H1 (cell line): ENCODE data around the gene TTC31. TPM values are rescaled to one million over a fixed set of nuclear protein-coding genes. Genes with fewer than 3 reads are reported as not detected.

ENCODE experiments used
- CEBPB ChIP-seq: IDR thresholded peaks from 2 replicates; pipeline ENCODE4 v1.6.1; 2012; ENCODE audit warnings: low read depth, low read length
- FOSL1 ChIP-seq: IDR thresholded peaks from 2 replicates; pipeline ENCODE4 v1.6.1; 2011; ENCODE audit warnings: mild to moderate bottlenecking, low read depth, low read length, moderate library complexity; ENCODE audit not compliant: insufficient read depth
- GTF2F1 ChIP-seq: IDR thresholded peaks from 2 replicates; pipeline ENCODE4 v1.6.1; 2012; ENCODE audit warnings: low read depth, low read length, improper control_type of control experiment, borderline replicate concordance
- PHF8 ChIP-seq: fragments of 200-600 bp; sonication (generic); conservative IDR thresholded peaks from 2 replicates; pipeline ENCODE4 v1.7.1; 2012; ENCODE audit warnings: low read depth, mild to moderate bottlenecking, inconsistent platforms, low read length, moderate library complexity
- POLR2A ChIP-seq, 2 experiments: IDR thresholded peaks; 1 replicate in 1 of 2; 2 replicates in 1 of 2; pipeline ENCODE4 v1.6.1; 2011; ENCODE audit warnings: low read depth in 2 of 2, low read length in 2 of 2, mild to moderate bottlenecking in 2 of 2; ENCODE audit errors: control extremely low read depth in 1 of 2
- SIRT6 ChIP-seq: IDR thresholded peaks from one replicate; pipeline ENCODE4 v1.7.1; 2012; ENCODE audit warnings: low read length, inconsistent platforms
- TAF1 ChIP-seq: IDR thresholded peaks from 2 replicates; pipeline ENCODE4 v1.6.1; 2011; ENCODE audit warnings: mild to moderate bottlenecking, low read depth, low read length
- polyA plus RNA-seq, 7 experiments: library from polyadenylated mRNA; depleted of rRNA in 3 of 7; stranded (reverse) in 5 of 7; unstranded in 2 of 7; fragments of >200 nt in 5 of 7; fragments of 200-250 nt in 2 of 7; gene quantifications; 1 replicate in 5 of 7; 2 replicates in 1 of 7; 4 replicates in 1 of 7; pipeline versions ENCODE4 v1.2.1 to v1.2.3, GENCODE V29; 2011 to 2013; ENCODE audit warnings: missing spikeins in 2 of 7, mixed read lengths in 2 of 7
- total RNA-seq: library from RNA; stranded (reverse); fragmentation: NEBNext Ultra II Directional; extraction: Animal tissue kit (Norgen Biotek cat#: 25700); gene quantifications from 2 replicates; pipeline ENCODE4 v1.2.1, GENCODE V29; 2021
- TF ChIP-seq, protein P1 (sequence below): IDR thresholded peaks from 2 replicates; pipeline ENCODE4 v1.6.1; 2011; ENCODE audit warnings: low read depth, mild to moderate bottlenecking, low read length; ENCODE audit not compliant: insufficient read depth

Gene TTC31
- total and polyA plus RNA-seq, 2 of the 8 experiments (the other 6 are each of a cell fraction or from before 2014, with no cell fraction given) = 28.8 to 29.9 TPM

DNA sequence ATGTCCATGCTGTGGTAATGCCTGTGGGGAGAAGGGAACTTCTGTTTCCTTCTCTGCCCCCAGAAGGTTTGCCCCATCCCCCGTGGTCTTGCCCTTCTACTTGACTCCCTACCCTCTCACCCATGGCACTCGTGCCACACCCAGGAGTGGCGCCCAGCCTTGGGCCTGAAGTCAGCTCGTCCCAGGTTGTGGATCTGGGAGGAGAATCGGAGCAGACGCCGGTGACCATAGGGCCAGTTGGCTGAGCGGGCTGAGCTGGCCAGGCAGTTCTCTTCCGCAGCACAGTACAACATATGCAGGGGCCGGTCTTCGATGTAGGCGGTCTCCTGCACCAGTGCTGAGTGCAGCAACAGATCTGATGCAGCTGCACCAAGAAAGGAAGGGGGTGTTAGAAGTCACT lies 51.5 kb downstream of the TTC31 start (continued):
- TF ChIP-seq FOSL1 (no peak), GTF2F1 (no peak), POLR2A (IDR thresholded peaks at IDR 0.05; ENCODE audit: control extremely low read depth in 1 of 2, low read depth in 2 of 2, low read length in 2 of 2) (no peak), PHF8 (no peak), CEBPB (no peak), TAF1 (no peak), SIRT6 (no peak)
- TF ChIP-seq, protein P1, sequence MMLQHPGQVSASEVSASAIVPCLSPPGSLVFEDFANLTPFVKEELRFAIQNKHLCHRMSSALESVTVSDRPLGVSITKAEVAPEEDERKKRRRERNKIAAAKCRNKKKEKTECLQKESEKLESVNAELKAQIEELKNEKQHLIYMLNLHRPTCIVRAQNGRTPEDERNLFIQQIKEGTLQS = no peak
- TF ChIP-seq, all 59 proteins: peak for 0
